ENCODE measurements around the gene RXRA. TPM values are rescaled to one million over a fixed set of nuclear protein-coding genes. Genes with fewer than 3 reads are reported as not detected.

RXRA gene
- total RNA-seq, 1 donor, result 26.4 TPM

DNA sequence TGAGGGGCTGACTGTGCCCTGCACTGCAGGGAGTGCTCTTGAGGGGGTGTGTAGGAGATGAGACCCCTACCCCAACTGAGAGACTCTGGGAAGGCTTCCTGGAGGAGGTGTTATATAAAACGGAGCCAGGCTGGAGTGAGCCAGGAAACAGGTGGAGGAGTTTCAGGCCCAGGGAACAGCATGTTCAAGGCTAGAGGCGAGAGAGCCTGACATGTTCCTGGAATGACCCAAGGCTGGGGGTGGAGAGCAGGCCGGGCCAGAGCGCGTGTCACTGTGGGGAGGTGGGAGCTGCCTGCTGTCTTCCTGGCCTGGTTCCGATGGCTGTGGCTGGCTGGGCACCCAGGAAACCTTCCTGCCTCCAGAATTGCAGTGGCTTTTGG, 48.7 kb downstream of the RXRA start:
- Histone ChIP-seq H3K9me3 (ENCODE audit: low read depth, low read length) (no peaks in the 10 kb centered on the region), H3K79me2 (ENCODE audit: insufficient read depth, low read length) (peaks cover 98% of the 10 kb centered on the region), H3K27ac (ENCODE audit: low read depth, low read length) (peak overlapping the region; percentile 45), H3K4me3 (ENCODE audit: insufficient read depth, low read length) (no peak overlapping the region), H3K4me1 (ENCODE audit: insufficient read depth, low read length) (peaks cover 38% of the 10 kb centered on the region), H4K20me1 (ENCODE audit: insufficient read depth, low read length) (peaks cover 90% of the 10 kb centered on the region), H3K4me2 (ENCODE audit: insufficient read depth, low read length) (no peak overlapping the region), H3K36me3 (ENCODE audit: insufficient read depth, low read length) (no peaks in the 10 kb centered on the region), H3K27me3 (ENCODE audit: insufficient read depth, low read length) (no peaks in the 10 kb centered on the region), H2AFZ (ENCODE audit: low read length) (no peak overlapping the region)
- TF ChIP-seq, protein P1, sequence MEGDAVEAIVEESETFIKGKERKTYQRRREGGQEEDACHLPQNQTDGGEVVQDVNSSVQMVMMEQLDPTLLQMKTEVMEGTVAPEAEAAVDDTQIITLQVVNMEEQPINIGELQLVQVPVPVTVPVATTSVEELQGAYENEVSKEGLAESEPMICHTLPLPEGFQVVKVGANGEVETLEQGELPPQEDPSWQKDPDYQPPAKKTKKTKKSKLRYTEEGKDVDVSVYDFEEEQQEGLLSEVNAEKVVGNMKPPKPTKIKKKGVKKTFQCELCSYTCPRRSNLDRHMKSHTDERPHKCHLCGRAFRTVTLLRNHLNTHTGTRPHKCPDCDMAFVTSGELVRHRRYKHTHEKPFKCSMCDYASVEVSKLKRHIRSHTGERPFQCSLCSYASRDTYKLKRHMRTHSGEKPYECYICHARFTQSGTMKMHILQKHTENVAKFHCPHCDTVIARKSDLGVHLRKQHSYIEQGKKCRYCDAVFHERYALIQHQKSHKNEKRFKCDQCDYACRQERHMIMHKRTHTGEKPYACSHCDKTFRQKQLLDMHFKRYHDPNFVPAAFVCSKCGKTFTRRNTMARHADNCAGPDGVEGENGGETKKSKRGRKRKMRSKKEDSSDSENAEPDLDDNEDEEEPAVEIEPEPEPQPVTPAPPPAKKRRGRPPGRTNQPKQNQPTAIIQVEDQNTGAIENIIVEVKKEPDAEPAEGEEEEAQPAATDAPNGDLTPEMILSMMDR (IDR thresholded peaks at IDR 0.05; ENCODE audit: extremely low read depth, low read depth, low read length), result no peak
- DNase-seq (ENCODE audit: insufficient read length, low spot score, missing footprints), result no peak

DNA sequence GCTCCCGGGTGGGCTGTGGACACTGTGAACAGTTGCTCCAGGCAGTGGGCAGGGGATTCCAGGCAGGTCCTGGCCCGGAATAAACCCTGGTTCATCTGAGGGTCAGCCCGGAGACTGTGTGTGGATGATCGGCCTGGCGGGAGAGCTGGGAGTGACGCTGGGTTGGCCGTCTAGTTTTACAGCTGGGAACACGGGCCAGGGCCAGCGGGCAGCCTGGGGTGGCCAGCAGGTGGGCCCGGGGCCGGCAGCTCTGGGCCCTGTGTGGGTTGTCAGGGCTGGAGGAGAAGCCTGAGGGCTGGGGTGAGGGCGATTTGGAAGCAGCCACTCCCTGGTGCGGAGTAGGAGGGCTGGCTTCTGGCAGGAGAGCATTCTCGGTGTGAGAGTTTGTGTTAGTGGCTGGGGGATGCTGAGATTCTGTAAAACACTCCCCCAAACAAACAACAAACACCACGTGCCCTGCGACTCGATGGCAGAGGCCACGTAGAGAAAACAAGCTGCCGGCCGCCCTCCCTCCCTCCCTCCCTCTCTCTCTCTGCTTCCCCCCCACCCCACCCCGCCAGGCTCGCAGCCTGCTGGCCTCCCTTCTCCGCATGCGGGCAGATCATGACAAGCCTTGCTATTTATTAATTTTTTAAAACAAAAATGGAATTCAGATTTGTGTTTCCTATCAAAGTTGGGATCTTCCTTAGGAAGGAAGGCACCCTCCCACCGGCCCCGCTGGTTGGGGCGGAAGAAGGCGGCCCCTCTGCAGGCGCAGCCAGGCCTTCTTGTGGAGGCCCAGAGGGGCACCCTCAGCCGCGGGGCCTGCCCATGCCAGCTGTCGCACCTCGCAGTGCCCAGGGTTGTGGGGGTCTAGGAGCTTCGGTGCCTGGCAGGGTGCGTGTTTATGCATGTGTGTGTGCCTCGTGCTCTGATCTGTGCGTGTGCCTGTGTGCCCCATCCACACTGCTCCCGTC, 49.5 kb downstream of the RXRA start:
- H3K79me2 ChIP-seq (ENCODE audit: insufficient read depth, low read length), result peaks cover 98% of the 10 kb centered on the region
- no peak overlapping the region for H2AFZ ChIP-seq (ENCODE audit: low read length)
- TF ChIP-seq, protein P1 (IDR thresholded peaks at IDR 0.05; ENCODE audit: extremely low read depth, low read depth, low read length), result no peak
- H3K4me2 ChIP-seq (ENCODE audit: insufficient read depth, low read length), result no peak overlapping the region
- no peaks in the 10 kb centered on the region for H3K36me3 ChIP-seq (ENCODE audit: insufficient read depth, low read length)
- peak; percentile 96 for DNase-seq (ENCODE audit: insufficient read length, low spot score, missing footprints)
- H3K27me3 ChIP-seq (ENCODE audit: insufficient read depth, low read length), result no peaks in the 10 kb centered on the region
- peaks cover 44% of the 10 kb centered on the region for H3K4me1 ChIP-seq (ENCODE audit: insufficient read depth, low read length)
- H4K20me1 ChIP-seq (ENCODE audit: insufficient read depth, low read length), result peaks cover 88% of the 10 kb centered on the region
- H3K27ac ChIP-seq (ENCODE audit: low read depth, low read length), result peak overlapping the region; percentile 45
- H3K4me3 ChIP-seq (ENCODE audit: insufficient read depth, low read length), result no peak overlapping the region
- H3K9me3 ChIP-seq (ENCODE audit: low read depth, low read length), result no peaks in the 10 kb centered on the region

DNA sequence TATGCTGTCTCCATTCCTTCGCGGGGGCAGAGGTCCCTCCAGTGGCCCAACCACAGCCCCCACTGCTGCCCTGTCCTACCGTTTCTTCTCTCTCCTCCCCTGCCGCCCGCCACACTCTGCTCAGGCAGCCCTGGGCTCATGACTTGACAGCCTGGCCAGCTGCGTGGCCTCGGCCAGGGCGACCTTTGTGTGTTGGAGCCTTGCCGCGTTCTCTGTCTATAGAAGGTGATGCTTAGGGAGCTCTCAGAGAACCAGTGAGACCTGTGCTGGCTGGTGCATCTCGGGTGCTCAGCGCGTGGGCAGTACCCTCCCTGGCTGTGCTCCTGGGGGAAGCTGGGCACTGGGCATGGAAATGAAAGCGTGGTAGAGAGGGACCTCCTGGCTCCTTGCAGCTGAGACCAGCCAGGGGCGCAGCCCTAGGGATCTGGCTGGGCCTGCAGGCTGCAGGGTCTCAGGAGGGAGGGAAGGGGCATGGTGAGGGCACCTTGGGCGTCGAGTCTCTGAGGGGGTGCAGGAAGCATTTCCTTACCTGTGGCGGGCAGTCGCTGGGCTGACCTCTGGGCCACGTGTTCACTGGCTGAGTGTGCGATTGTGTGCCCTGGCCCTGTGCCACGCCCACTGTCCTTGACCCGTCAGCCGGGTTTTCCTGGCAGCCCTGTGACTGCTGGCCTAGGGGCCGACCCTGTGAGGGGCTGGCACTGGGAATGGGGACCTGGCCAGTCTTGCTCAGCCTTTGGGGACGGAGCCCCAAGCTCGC, 50.3 kb downstream of the RXRA start:
- peaks cover 44% of the 10 kb centered on the region for H3K4me1 ChIP-seq (ENCODE audit: insufficient read depth, low read length)
- H4K20me1 ChIP-seq (ENCODE audit: insufficient read depth, low read length), result peaks cover 92% of the 10 kb centered on the region
- no peak overlapping the region for H2AFZ ChIP-seq (ENCODE audit: low read length)
- H3K36me3 ChIP-seq (ENCODE audit: insufficient read depth, low read length), result no peaks in the 10 kb centered on the region
- peaks cover 98% of the 10 kb centered on the region for H3K79me2 ChIP-seq (ENCODE audit: insufficient read depth, low read length)
- TF ChIP-seq, protein P1 (IDR thresholded peaks at IDR 0.05; ENCODE audit: extremely low read depth, low read depth, low read length), result no peak
- H3K4me3 ChIP-seq (ENCODE audit: insufficient read depth, low read length), result no peak overlapping the region
- H3K4me2 ChIP-seq (ENCODE audit: insufficient read depth, low read length), result no peak overlapping the region
- no peak for DNase-seq (ENCODE audit: insufficient read length, low spot score, missing footprints)
- H3K27ac ChIP-seq (ENCODE audit: low read depth, low read length), result no peak overlapping the region
- H3K27me3 ChIP-seq (ENCODE audit: insufficient read depth, low read length), result no peaks in the 10 kb centered on the region
- H3K9me3 ChIP-seq (ENCODE audit: low read depth, low read length), result no peaks in the 10 kb centered on the region

DNA sequence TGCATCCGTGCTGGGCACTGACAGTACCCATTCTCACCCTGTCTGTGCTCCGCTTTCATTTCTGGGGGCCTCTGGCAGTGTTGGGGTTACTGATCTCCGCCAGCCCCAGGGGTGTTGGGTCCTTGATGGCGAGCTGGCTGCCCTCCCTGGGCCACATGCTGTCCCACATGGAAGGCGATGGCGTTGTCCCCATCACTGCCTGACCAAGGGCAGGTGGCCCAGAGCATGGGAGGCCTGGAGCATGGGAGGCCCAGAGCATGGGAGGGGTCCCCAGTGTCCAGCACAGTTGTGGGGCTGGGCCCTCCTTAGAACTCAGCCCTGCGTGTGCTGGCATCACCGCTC, 50.9 kb downstream of the RXRA start:
- Histone ChIP-seq H3K27ac (ENCODE audit: low read depth, low read length) (no peak overlapping the region), H3K4me1 (ENCODE audit: insufficient read depth, low read length) (peaks cover 44% of the 10 kb centered on the region), H3K36me3 (ENCODE audit: insufficient read depth, low read length) (no peaks in the 10 kb centered on the region), H2AFZ (ENCODE audit: low read length) (no peak overlapping the region), H3K9me3 (ENCODE audit: low read depth, low read length) (no peaks in the 10 kb centered on the region), H3K4me3 (ENCODE audit: insufficient read depth, low read length) (no peak overlapping the region), H3K4me2 (ENCODE audit: insufficient read depth, low read length) (no peak overlapping the region), H4K20me1 (ENCODE audit: insufficient read depth, low read length) (peaks cover 92% of the 10 kb centered on the region), H3K79me2 (ENCODE audit: insufficient read depth, low read length) (peaks cover 98% of the 10 kb centered on the region), H3K27me3 (ENCODE audit: insufficient read depth, low read length) (no peaks in the 10 kb centered on the region)
- TF ChIP-seq, protein P1 (IDR thresholded peaks at IDR 0.05; ENCODE audit: extremely low read depth, low read depth, low read length), result no peak
- no peak for DNase-seq (ENCODE audit: insufficient read length, low spot score, missing footprints)
